Activated CD8-positive, alpha-beta memory T cell treated with anti-CD3 and anti-CD28 coated beads for 24 hours (primary cell): ENCODE data around the gene ARHGAP45.

ENCODE experiments used
- DNase-seq: peaks from one replicate; pipeline ENCODE4 v3.0.0-alpha.2; 2020

ARHGAP45 gene

GRCh38 chr19:1087813-1088415, 20.9 kb downstream of the ARHGAP45 start:
- DNase-seq: no peak

- no peak for DNase-seq
These were observed 21.5 kb downstream of the ARHGAP45 start for GRCh38 chr19:1088416-1089010.

- DNase-seq: no peak
These were observed 22.3 kb downstream of the ARHGAP45 start for GRCh38 chr19:1089126-1089771.

GRCh38 chr19:1089891-1090290, 22.9 kb downstream of the ARHGAP45 start:
- DNase-seq: peak; percentile 77

GRCh38 chr19:1090731-1091543, 24.0 kb downstream of the ARHGAP45 start:
- peak; percentile 80 for DNase-seq

- no peak for DNase-seq
These were observed 24.7 kb downstream of the ARHGAP45 start for GRCh38 chr19:1091544-1092175.

GRCh38 chr19:1093330-1093729, 26.4 kb downstream of the ARHGAP45 start:
- no peak for DNase-seq

- DNase-seq: no peak
These were observed 27.0 kb downstream of the ARHGAP45 start for GRCh38 chr19:1093811-1094553.

GRCh38 chr19:1094655-1094977, 27.6 kb downstream of the ARHGAP45 start:
- no peak for DNase-seq

GRCh38 chr19:1094978-1095701, 28.2 kb downstream of the ARHGAP45 start, which contains the start of gene POLR2E:
TSS of gene POLR2E (minus strand) at chr19:1095375. CDS start at chr19:1095315, 60 bp downstream.
- DNase-seq: peak; percentile 100

- no peak for DNase-seq
These were observed 30.8 kb downstream of the ARHGAP45 start for GRCh38 chr19:1097810-1098176.

GRCh38 chr19:1098177-1099051, 31.4 kb downstream of the ARHGAP45 start:
- no peak for DNase-seq

GRCh38 chr19:1101337-1101698, 34.4 kb downstream of the ARHGAP45 start:
- DNase-seq: no peak

GRCh38 chr19:1102407-1103131, 35.6 kb downstream of the ARHGAP45 start:
- DNase-seq: peak; percentile 83

- no peak for DNase-seq
These were observed 36.3 kb downstream of the ARHGAP45 start for GRCh38 chr19:1103132-1103707.

GRCh38 chr19:1103708-1104310, 36.8 kb downstream of the ARHGAP45 start, which contains the start of gene GPX4:
TSS of gene GPX4 (plus strand) at chr19:1103994. CDS start at chr19:1104044, 50 bp downstream.
- peak; percentile 98 for DNase-seq

- peak; percentile 91 for DNase-seq
These were observed 37.5 kb downstream of the ARHGAP45 start for GRCh38 chr19:1104311-1105007.
